ENCODE measurements around the gene VSTM4.

VSTM4 gene

GRCh38 chr10:49000437-49001398 lies 114.6 kb downstream of the VSTM4 start:
- Histone ChIP-seq H3K4me1 (ENCODE audit: insufficient read depth, low read length) (no peaks in the 10 kb centered on the region), H3K4me2 (ENCODE audit: insufficient read depth, low read length) (no peak overlapping the region), H3K4me3 (ENCODE audit: low read depth in 1 of 2, low read length in 2 of 2) (no peak overlapping the region), H4K20me1 (ENCODE audit: insufficient read depth, low read length) (no peaks in the 10 kb centered on the region), H3K9ac (ENCODE audit: low read depth, low read length) (no peak overlapping the region), H3K27ac (ENCODE audit: low read length) (no peak overlapping the region), H2AFZ (ENCODE audit: low read depth, low read length) (no peak overlapping the region), H3K9me3 (ENCODE audit: insufficient read depth, low read length, severe bottlenecking) (no peaks in the 10 kb centered on the region), H3K27me3 (ENCODE audit: insufficient read depth, low read length, poor library complexity) (no peaks in the 10 kb centered on the region), H3K36me3 (ENCODE audit: insufficient read depth, low read length) (no peaks in the 10 kb centered on the region), H3K79me2 (ENCODE audit: insufficient read depth, low read length) (no peaks in the 10 kb centered on the region)
- no peak for TF ChIP-seq CTCF (IDR thresholded peaks at IDR 0.05; ENCODE audit: borderline replicate concordance, extremely low read depth, low read length, poor library complexity, severe bottlenecking)
- no peak for TF ChIP-seq EZH2 (IDR thresholded peaks at IDR 0.05; ENCODE audit: borderline replicate concordance, low read depth, low read length, severe bottlenecking)
- DNase-seq, result no peak
- ATAC-seq (ENCODE audit: insufficient read depth, low read depth), result no peak

GRCh38 chr10:48999346-48999745 lies 116.0 kb downstream of the VSTM4 start:
- Histone ChIP-seq H3K9ac (ENCODE audit: low read depth, low read length) (no peak overlapping the region), H2AFZ (ENCODE audit: low read depth, low read length) (no peak overlapping the region), H3K4me3 (ENCODE audit: low read depth in 1 of 2, low read length in 2 of 2) (no peak overlapping the region), H3K79me2 (ENCODE audit: insufficient read depth, low read length) (no peaks in the 10 kb centered on the region), H3K9me3 (ENCODE audit: insufficient read depth, low read length, severe bottlenecking) (no peaks in the 10 kb centered on the region), H3K27me3 (ENCODE audit: insufficient read depth, low read length, poor library complexity) (no peaks in the 10 kb centered on the region), H4K20me1 (ENCODE audit: insufficient read depth, low read length) (no peaks in the 10 kb centered on the region), H3K36me3 (ENCODE audit: insufficient read depth, low read length) (no peaks in the 10 kb centered on the region), H3K4me1 (ENCODE audit: insufficient read depth, low read length) (no peaks in the 10 kb centered on the region), H3K4me2 (ENCODE audit: insufficient read depth, low read length) (no peak overlapping the region), H3K27ac (ENCODE audit: low read length) (no peak overlapping the region)
- ATAC-seq (ENCODE audit: insufficient read depth, low read depth) (no peak), DNase-seq (no peak)
- TF ChIP-seq CTCF (IDR thresholded peaks at IDR 0.05; ENCODE audit: borderline replicate concordance, extremely low read depth, low read length, poor library complexity, severe bottlenecking) (no peak), EZH2 (IDR thresholded peaks at IDR 0.05; ENCODE audit: borderline replicate concordance, low read depth, low read length, severe bottlenecking) (no peak)

DNA sequence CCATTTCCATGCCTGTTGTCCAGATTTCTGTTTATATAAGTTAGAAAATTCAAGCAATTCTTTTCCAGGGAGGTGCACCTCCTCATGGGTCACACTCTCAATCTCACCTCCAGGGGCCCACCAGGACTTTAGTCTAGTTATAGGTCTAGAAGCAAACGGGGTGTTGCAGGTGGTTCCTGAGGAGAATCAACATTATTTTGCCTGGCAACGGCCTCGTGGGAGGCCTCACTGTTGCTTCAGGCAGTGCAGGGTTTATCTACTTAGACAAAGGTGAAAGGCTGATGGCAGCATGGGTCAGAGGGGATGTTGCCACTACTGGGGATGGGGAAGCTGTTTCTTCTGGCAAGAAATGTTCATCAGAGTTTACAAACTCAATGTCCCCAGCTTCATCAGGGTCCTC lies 119.0 kb downstream of the VSTM4 start:
- TF ChIP-seq EZH2 (IDR thresholded peaks at IDR 0.05; ENCODE audit: borderline replicate concordance, low read depth, low read length, severe bottlenecking) (no peak), CTCF (IDR thresholded peaks at IDR 0.05; ENCODE audit: borderline replicate concordance, extremely low read depth, low read length, poor library complexity, severe bottlenecking) (no peak)
- Histone ChIP-seq H4K20me1 (ENCODE audit: insufficient read depth, low read length) (no peaks in the 10 kb centered on the region), H3K36me3 (ENCODE audit: insufficient read depth, low read length) (no peaks in the 10 kb centered on the region), H3K4me2 (ENCODE audit: insufficient read depth, low read length) (no peak overlapping the region), H2AFZ (ENCODE audit: low read depth, low read length) (no peak overlapping the region), H3K4me1 (ENCODE audit: insufficient read depth, low read length) (no peaks in the 10 kb centered on the region), H3K27me3 (ENCODE audit: insufficient read depth, low read length, poor library complexity) (no peaks in the 10 kb centered on the region), H3K9ac (ENCODE audit: low read depth, low read length) (no peak overlapping the region), H3K27ac (ENCODE audit: low read length) (no peak overlapping the region), H3K79me2 (ENCODE audit: insufficient read depth, low read length) (no peaks in the 10 kb centered on the region), H3K4me3 (ENCODE audit: low read depth in 1 of 2, low read length in 2 of 2) (no peak overlapping the region), H3K9me3 (ENCODE audit: insufficient read depth, low read length, severe bottlenecking) (no peaks in the 10 kb centered on the region)
- DNase-seq (no peak), ATAC-seq (ENCODE audit: insufficient read depth, low read depth) (no peak)

All from DND-41 (cell line).